K562 (cell line): ENCODE measurements around the gene PPM1F. TPM values are rescaled to one million over a fixed set of nuclear protein-coding genes. Genes with fewer than 3 reads are reported as not detected.

Experiments
- HDGF ChIP-seq: fragments of 450-650 bp; IDR thresholded peaks from 2 replicates; pipeline ENCODE4 v1.6.1; 2016
- HMG20B ChIP-seq: fragments of 250-450 bp; sonication (Bioruptor Pico); IDR thresholded peaks from 2 replicates; pipeline ENCODE4 v1.5.0; 2021; ENCODE audit warnings: mild to moderate bottlenecking
- HOMEZ ChIP-seq: fragments of 250-450 bp; sonication (Bioruptor Pico); IDR thresholded peaks from 2 replicates; pipeline ENCODE4 v1.4.0; 2020; ENCODE audit warnings: mild to moderate bottlenecking, moderate library complexity
- MCM3 ChIP-seq: fragments of 450-650 bp; IDR thresholded peaks from 2 replicates; pipeline ENCODE4 v1.6.1; 2016
- PTTG1 ChIP-seq: fragments of 450-650 bp; IDR thresholded peaks from 2 replicates; pipeline ENCODE4 v1.6.1; 2016; ENCODE audit warnings: low read depth, mild to moderate bottlenecking, missing genetic modification characterization, missing compliant biosample characterization
- RBM25 ChIP-seq: fragments of 200-400 bp; formaldehyde crosslinking; IDR thresholded peaks from 2 replicates; pipeline ENCODE4 v1.6.1; 2018; ENCODE audit warnings: low read length, low read depth, moderate library complexity; ENCODE audit not compliant: severe bottlenecking
- RBM34 ChIP-seq: fragments of 200-400 bp; formaldehyde crosslinking; IDR thresholded peaks from 2 replicates; pipeline ENCODE4 v1.6.1; 2018; ENCODE audit warnings: low read length, borderline replicate concordance; ENCODE audit not compliant: insufficient read depth
- RERE ChIP-seq: sonication (generic); formaldehyde crosslinking; IDR thresholded peaks from 2 replicates; pipeline ENCODE4 v1.8.0; 2023; ENCODE audit warnings: missing genetic modification reagents, mild to moderate bottlenecking, borderline replicate concordance
- TARDBP ChIP-seq: fragments of 450-650 bp; IDR thresholded peaks from 2 replicates; pipeline ENCODE4 v1.6.1; 2016
- ZNF175 ChIP-seq: fragments of 200-800 bp; sonication (Bioruptor generic); IDR thresholded peaks from 2 replicates; pipeline ENCODE4 v1.6.1; 2016; ENCODE audit warnings: low read depth, mild to moderate bottlenecking, missing genetic modification characterization, missing compliant biosample characterization
- ZNF512 ChIP-seq: IDR thresholded peaks from 2 replicates; pipeline ENCODE4 v1.6.1; 2016; ENCODE audit warnings: missing genetic modification characterization, missing compliant biosample characterization
- ZNF699 ChIP-seq: fragments of 250-450 bp; sonication (Bioruptor Pico); IDR thresholded peaks from 2 replicates; pipeline ENCODE4 v1.8.0; 2021; ENCODE audit warnings: mild to moderate bottlenecking, moderate library complexity; ENCODE audit not compliant: insufficient replicate concordance
- polyA plus RNA-seq, 8 experiments: library from polyadenylated mRNA; depleted of rRNA in 4 of 8; stranded (reverse) in 5 of 8; unstranded in 3 of 8; fragments of >200 nt; fragmentation: Nextera tagmentation in 2 of 8; fragmentation: Illumina TruSeq in 1 of 8; extraction: Ambion mirVana in 2 of 8; extraction: Trizol in 1 of 8; gene quantifications; 2 replicates each; pipeline versions ENCODE4 v1.2.1 to v1.2.3, GENCODE V29; 2011 to 2014; ENCODE audit warnings: inconsistent platforms in 1 of 8, missing spikeins in 1 of 8
- total RNA-seq, 7 experiments: library from RNA; depleted of rRNA in 6 of 7; stranded (reverse); fragments of >200 nt in 6 of 7; fragmentation: Illumina TruSeq in 2 of 7; extraction: Trizol in 2 of 7; gene quantifications; 2 replicates each; pipeline versions ENCODE4 v1.2.1 to v1.2.3, GENCODE V29; 2011 to 2021; ENCODE audit warnings: low replicate concordance in 1 of 7
- TF ChIP-seq, protein P1 (sequence below): sonication (generic); formaldehyde crosslinking; IDR thresholded peaks from 2 replicates; pipeline ENCODE4 v1.8.0; 2023; ENCODE audit warnings: mild to moderate bottlenecking, missing genetic modification reagents
- TF ChIP-seq, protein P2 (sequence below): fragments of 450-650 bp; conservative IDR thresholded peaks from 2 replicates; pipeline ENCODE4 v1.6.1; 2016; ENCODE audit warnings: missing genetic modification characterization, low read depth, mild to moderate bottlenecking, control low read depth, missing compliant biosample characterization

PPM1F gene
- total and polyA plus RNA-seq, 9 of the 15 experiments (the other 6 are each of a cell fraction or from before 2014, with no cell fraction given) = 2.1 to 159 (median 64.0) TPM

DNA sequence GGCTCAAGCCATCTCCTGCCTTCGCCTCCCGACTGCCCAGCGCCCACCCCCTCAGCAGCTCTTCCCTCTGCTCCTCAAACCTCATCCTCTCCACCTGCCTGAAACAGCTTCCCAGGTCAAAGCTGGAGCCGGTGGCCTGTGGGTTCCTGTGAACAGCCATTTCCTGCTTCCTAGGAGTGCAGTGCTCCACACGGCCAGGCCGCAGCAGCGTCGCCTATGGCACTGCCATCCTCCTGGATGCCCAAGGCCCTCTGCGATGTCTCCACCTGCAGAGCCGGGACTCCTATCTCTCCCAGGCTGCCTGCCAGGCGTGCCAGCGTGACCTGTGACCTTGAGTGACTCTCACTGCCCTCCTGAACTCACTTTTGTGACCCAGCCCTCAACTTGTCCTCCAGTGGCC lies 24.6 kb downstream of the PPM1F start (continued):
- TF ChIP-seq HOMEZ (CRISPR knock-in tag) (0 out of 2 replicates have a peak, but pooled peaks have one; percentile 35), RBM34 (no peak), ZNF699 (CRISPR knock-in tag) (no peak), ZNF512 (no peak), MCM3 (no peak), PTTG1 (tag) (no peak), TARDBP (no peak), HDGF (no peak), HMG20B (CRISPR knock-in tag) (no peak), RBM25 (no peak), ZNF175 (CRISPR knock-in tag) (no peak), RERE (CRISPR knock-in tag) (no peak)
- TF ChIP-seq, protein P1, sequence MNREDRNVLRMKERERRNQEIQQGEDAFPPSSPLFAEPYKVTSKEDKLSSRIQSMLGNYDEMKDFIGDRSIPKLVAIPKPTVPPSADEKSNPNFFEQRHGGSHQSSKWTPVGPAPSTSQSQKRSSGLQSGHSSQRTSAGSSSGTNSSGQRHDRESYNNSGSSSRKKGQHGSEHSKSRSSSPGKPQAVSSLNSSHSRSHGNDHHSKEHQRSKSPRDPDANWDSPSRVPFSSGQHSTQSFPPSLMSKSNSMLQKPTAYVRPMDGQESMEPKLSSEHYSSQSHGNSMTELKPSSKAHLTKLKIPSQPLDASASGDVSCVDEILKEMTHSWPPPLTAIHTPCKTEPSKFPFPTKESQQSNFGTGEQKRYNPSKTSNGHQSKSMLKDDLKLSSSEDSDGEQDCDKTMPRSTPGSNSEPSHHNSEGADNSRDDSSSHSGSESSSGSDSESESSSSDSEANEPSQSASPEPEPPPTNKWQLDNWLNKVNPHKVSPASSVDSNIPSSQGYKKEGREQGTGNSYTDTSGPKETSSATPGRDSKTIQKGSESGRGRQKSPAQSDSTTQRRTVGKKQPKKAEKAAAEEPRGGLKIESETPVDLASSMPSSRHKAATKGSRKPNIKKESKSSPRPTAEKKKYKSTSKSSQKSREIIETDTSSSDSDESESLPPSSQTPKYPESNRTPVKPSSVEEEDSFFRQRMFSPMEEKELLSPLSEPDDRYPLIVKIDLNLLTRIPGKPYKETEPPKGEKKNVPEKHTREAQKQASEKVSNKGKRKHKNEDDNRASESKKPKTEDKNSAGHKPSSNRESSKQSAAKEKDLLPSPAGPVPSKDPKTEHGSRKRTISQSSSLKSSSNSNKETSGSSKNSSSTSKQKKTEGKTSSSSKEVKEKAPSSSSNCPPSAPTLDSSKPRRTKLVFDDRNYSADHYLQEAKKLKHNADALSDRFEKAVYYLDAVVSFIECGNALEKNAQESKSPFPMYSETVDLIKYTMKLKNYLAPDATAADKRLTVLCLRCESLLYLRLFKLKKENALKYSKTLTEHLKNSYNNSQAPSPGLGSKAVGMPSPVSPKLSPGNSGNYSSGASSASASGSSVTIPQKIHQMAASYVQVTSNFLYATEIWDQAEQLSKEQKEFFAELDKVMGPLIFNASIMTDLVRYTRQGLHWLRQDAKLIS (CRISPR knock-in tag) = no peak
- TF ChIP-seq, protein P2, sequence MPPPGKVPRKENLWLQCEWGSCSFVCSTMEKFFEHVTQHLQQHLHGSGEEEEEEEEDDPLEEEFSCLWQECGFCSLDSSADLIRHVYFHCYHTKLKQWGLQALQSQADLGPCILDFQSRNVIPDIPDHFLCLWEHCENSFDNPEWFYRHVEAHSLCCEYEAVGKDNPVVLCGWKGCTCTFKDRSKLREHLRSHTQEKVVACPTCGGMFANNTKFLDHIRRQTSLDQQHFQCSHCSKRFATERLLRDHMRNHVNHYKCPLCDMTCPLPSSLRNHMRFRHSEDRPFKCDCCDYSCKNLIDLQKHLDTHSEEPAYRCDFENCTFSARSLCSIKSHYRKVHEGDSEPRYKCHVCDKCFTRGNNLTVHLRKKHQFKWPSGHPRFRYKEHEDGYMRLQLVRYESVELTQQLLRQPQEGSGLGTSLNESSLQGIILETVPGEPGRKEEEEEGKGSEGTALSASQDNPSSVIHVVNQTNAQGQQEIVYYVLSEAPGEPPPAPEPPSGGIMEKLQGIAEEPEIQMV (tag) = no peak
